DND-41 (cell line): Measurements from ENCODE around the gene HINT1.

Source experiments
- CTCF ChIP-seq: IDR thresholded peaks from 2 replicates; pipeline ENCODE4 v1.5.1; 2012; ENCODE audit warnings: borderline replicate concordance, low read length, moderate library complexity, mild to moderate bottlenecking; ENCODE audit not compliant: poor library complexity, severe bottlenecking; ENCODE audit errors: extremely low read depth
- EZH2 ChIP-seq: IDR thresholded peaks from 3 replicates; pipeline ENCODE4 v1.6.1; 2012; ENCODE audit warnings: borderline replicate concordance, low read depth, mild to moderate bottlenecking, moderate library complexity, low read length, inconsistent platforms; ENCODE audit not compliant: severe bottlenecking

DNA sequence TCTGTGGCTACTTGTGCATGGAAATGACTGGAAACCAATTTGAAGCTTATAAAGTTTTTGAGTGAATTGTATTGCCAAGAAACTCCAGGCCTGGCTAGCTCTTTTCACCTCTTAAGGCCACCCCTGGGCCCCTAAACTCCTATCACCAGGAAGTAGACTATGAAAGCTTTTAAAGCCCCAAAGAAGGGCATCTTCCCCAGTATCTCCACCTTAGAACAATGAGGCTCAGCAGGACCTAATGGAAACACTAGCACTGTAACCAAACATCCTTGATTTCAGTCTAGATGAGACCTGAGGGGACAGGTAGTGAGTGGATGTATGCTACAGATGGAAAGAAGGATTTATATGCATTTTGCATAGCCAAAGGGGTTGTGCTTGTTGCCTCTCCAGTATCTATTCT lies 30.6 kb upstream of the HINT1 start:
- TF ChIP-seq CTCF (no peak), EZH2 (no peak)
